DOHH2 (cell line): ENCODE measurements around the gene SAMD4A.

ENCODE experiments used
- H3F3A ChIP-seq: fragments of 200-600 bp; sonication (generic), shearing (Covaris generic); 2 replicates; pipeline ENCODE4 v1.6.0; 2016; ENCODE audit warnings: antibody characterized with exemption, mild to moderate bottlenecking; ENCODE audit not compliant: control insufficient read depth, insufficient read depth
- H3K27ac ChIP-seq: fragments of 200-600 bp; sonication (generic); 2 replicates; pipeline ENCODE4 v1.5.1; 2014; ENCODE audit warnings: low read depth, mild to moderate bottlenecking, low read length, moderate library complexity
- H3K27me3 ChIP-seq: fragments of 200-600 bp; sonication (generic); 2 replicates; pipeline ENCODE4 v1.6.1; 2014; ENCODE audit warnings: mild to moderate bottlenecking, low read length, mixed read lengths; ENCODE audit not compliant: control insufficient read depth
- H3K36me3 ChIP-seq: fragments of 200-600 bp; sonication (generic); 2 replicates; pipeline ENCODE4 v1.6.1; 2014; ENCODE audit warnings: mild to moderate bottlenecking, low read length, moderate library complexity, mixed read lengths; ENCODE audit not compliant: control insufficient read depth
- H3K4me1 ChIP-seq: fragments of 200-600 bp; sonication (generic); 2 replicates; pipeline ENCODE4 v1.6.1; 2014; ENCODE audit warnings: mild to moderate bottlenecking, low read length, mixed read lengths; ENCODE audit not compliant: control insufficient read depth
- H3K4me2 ChIP-seq: fragments of 200-600 bp; sonication (generic); 2 replicates; pipeline ENCODE4 v1.6.0; 2014; ENCODE audit warnings: mild to moderate bottlenecking, low read length, moderate library complexity
- H3K4me3 ChIP-seq: fragments of 200-600 bp; sonication (generic); 2 replicates; pipeline ENCODE4 v1.5.1; 2014; ENCODE audit warnings: mild to moderate bottlenecking, low read length, mixed read lengths
- H3K79me2 ChIP-seq: fragments of 200-600 bp; sonication (generic); 2 replicates; pipeline ENCODE4 v1.6.1; 2014; ENCODE audit warnings: mild to moderate bottlenecking, low read length, mixed read lengths; ENCODE audit not compliant: control insufficient read depth
- H3K9me2 ChIP-seq: fragments of 200-600 bp; sonication (generic); replicated peaks from 2 replicates; pipeline ENCODE4 v1.6.1; 2014; ENCODE audit warnings: mild to moderate bottlenecking, low read length, mixed read lengths; ENCODE audit not compliant: control insufficient read depth
- H3K9me3 ChIP-seq: fragments of 200-600 bp; sonication (generic); 2 replicates; pipeline ENCODE4 v1.6.1; 2014; ENCODE audit warnings: antibody characterized with exemption, low read length, mixed read lengths; ENCODE audit not compliant: control insufficient read depth, insufficient read depth
- H4K20me1 ChIP-seq: fragments of 200-600 bp; sonication (generic); 2 replicates; pipeline ENCODE4 v1.6.0; 2014; ENCODE audit warnings: low read depth, mild to moderate bottlenecking, antibody characterized with exemption, low read length, moderate library complexity; ENCODE audit not compliant: control insufficient read depth, insufficient read depth
- CTCF ChIP-seq: fragments of 200-600 bp; sonication (generic); IDR thresholded peaks from one replicate; pipeline ENCODE4 v1.5.1; 2014; ENCODE audit warnings: antibody characterized with exemption, mild to moderate bottlenecking, low read depth, low read length; ENCODE audit not compliant: poor library complexity, severe bottlenecking
- EZH2phosphoT487 ChIP-seq: fragments of 200-600 bp; sonication (generic); IDR thresholded peaks from 2 replicates; pipeline ENCODE4 v1.6.1; 2017; ENCODE audit warnings: borderline replicate concordance, mild to moderate bottlenecking, antibody characterized with exemption, low read length, moderate library complexity, mixed read lengths

SAMD4A gene

DNA sequence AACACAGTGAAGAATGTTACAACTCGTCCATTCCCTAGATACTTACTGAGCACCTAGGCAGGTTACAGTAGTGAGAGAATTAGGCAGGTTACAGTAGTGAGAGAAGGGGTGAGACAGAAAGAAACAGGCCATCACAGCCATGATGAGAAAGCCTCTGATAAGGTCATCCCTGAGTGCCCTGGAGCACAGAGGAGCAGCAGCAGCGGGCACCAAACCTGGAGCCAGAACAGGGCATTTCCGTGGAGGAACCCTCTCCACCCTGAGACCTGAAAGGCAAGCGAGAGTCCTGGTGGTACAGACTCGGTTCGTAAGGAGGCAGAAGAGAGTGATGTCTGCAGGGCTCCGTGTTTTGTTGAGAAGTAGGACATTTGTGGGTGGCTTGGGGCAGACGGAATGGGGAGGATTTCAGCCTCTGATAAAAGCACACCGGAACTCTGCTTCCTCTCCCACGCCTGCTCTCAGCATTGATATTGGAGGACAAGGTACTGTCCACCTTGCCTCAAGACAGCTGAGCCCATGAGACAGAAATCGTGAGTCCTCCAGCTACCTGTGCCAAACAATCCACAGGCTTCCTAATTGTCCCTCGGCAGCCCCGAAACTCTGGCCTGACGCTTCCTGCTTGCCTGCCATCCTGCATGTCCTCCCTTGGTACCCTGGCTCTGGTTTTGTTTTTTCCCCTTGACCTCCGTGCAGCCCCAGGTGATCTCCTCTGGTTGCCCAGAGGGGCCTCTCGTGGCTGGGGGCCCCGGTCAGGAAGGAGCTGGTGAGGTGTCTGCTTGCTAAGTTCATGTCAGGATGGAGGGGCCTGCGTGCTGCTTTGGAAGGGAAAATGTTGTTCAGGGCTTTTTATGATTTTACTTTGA is 199.6 kb downstream of the SAMD4A start:
- Histone ChIP-seq H3K9me2 (no peaks in the 10 kb centered on the region), H3K4me2 (no peak overlapping the region), H3F3A (no peaks in the 10 kb centered on the region), H3K4me1 (no peaks in the 10 kb centered on the region), H3K79me2 (no peaks in the 10 kb centered on the region), H3K4me3 (no peak overlapping the region), H3K27me3 (no peaks in the 10 kb centered on the region), H3K27ac (no peak overlapping the region), H3K36me3 (no peaks in the 10 kb centered on the region), H4K20me1 (no peaks in the 10 kb centered on the region), H3K9me3 (no peaks in the 10 kb centered on the region)
- TF ChIP-seq CTCF (no peak), EZH2phosphoT487 (no peak)

- no peak overlapping the region for H3K4me3 ChIP-seq
- no peaks in the 10 kb centered on the region for H3K36me3 ChIP-seq
- H4K20me1 ChIP-seq = no peaks in the 10 kb centered on the region
- no peaks in the 10 kb centered on the region for H3F3A ChIP-seq
- H3K79me2 ChIP-seq = no peaks in the 10 kb centered on the region
- H3K9me2 ChIP-seq = no peaks in the 10 kb centered on the region
- no peak overlapping the region for H3K27ac ChIP-seq
- no peaks in the 10 kb centered on the region for H3K4me1 ChIP-seq
- no peak overlapping the region for H3K4me2 ChIP-seq
- no peaks in the 10 kb centered on the region for H3K9me3 ChIP-seq
- no peaks in the 10 kb centered on the region for H3K27me3 ChIP-seq
- TF ChIP-seq EZH2phosphoT487 = no peak
- no peak for TF ChIP-seq CTCF
Measured at GRCh38 chr14:54767139-54767431, 200.2 kb downstream of the SAMD4A start.

GRCh38 chr14:54767450-54767849 is 200.5 kb downstream of the SAMD4A start:
- TF ChIP-seq CTCF = no peak
- TF ChIP-seq EZH2phosphoT487 = no peak
- no peaks in the 10 kb centered on the region for H3K36me3 ChIP-seq

More at GRCh38 chr14:54767450-54767849, 200.5 kb downstream of the SAMD4A start:
- Histone ChIP-seq H3F3A (no peaks in the 10 kb centered on the region), H3K4me1 (no peaks in the 10 kb centered on the region), H4K20me1 (no peaks in the 10 kb centered on the region), H3K9me3 (no peaks in the 10 kb centered on the region), H3K27me3 (peaks cover 3% of the 10 kb centered on the region), H3K9me2 (no peaks in the 10 kb centered on the region), H3K27ac (no peak overlapping the region), H3K79me2 (no peaks in the 10 kb centered on the region), H3K4me3 (no peak overlapping the region), H3K4me2 (no peak overlapping the region)
